Measurements from ENCODE around the gene CROCC.

The CROCC gene

GRCh38 chr1:17012775-17013490 lies 91.2 kb downstream of the CROCC start:
- no peak for DNase-seq (ENCODE audit: low spot score)

GRCh38 chr1:17013491-17014320 lies 92.0 kb downstream of the CROCC start:
- DNase-seq (ENCODE audit: low spot score), result no peak

GRCh38 chr1:17014671-17015567 lies 93.2 kb downstream of the CROCC start:
- no peak for DNase-seq (ENCODE audit: low spot score)

- no peak for DNase-seq (ENCODE audit: low spot score)
Measured at GRCh38 chr1:17016317-17016661, 94.6 kb downstream of the CROCC start.

DNA sequence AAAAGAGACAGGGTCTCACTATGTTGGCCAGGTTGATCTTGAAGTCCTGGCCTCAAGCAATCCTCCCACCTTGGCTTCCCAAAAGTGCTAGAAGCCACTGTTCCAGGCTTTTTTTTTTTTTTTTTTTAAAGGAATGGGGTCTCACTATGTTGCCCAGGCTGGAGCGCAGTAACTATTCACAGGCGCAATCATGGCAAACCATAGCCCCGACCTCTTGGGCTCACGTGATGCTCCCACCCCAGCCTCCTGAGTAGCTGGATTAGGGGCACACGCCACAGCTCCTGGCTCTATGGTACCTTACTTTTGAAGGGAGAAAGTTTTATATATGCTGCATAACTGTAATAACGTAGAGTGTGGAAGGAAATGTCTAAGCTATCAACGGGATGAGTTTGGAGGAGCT lies 95.7 kb downstream of the CROCC start:
- DNase-seq (ENCODE audit: low spot score), result no peak

DNA sequence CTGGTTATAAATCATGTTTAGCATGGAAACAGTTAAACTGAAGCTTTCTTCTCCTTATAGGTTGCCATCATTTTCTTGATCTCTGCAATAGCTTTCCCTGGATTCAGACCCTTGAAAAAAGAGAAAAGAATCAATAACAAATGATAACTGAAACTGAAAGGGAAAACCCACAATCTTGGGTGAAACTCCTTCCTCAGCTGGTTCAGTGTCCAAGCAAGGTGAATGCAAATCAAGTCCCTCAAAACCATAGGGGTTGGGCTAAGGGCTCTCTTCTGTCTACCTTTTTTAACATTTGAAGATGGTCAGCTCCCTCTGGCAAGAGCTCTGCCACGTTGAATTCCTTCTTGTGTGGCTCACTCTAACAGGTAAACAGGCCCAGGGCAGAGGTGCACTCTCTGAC lies 97.1 kb downstream of the CROCC start:
- no peak for DNase-seq (ENCODE audit: low spot score)

DNA sequence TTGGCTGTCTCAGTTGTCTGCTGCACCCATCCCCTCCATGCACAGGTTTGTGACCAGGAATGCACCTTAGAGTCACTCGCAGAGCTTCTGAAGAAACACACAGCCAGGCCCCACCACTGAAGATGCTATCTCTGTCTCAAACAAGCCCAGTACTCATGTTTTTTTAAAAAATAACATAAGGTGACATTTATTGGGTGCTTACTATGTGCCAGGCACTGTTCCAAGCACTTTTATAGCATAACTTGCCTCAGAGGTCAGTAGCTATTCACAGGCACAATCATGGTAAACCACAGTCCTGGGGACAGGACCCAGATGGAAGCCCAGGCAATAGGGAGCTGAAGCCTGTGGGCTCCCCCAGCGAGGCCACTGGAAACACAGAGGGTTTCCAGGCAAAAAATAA lies 98.8 kb downstream of the CROCC start:
- DNase-seq (ENCODE audit: low spot score), result no peak

- no peak for DNase-seq (ENCODE audit: low spot score)
Measured at GRCh38 chr1:17021896-17022295, 100.2 kb downstream of the CROCC start.
